ENCODE data around the gene CDKAL1.

The CDKAL1 gene

GRCh38 chr6:21281366-21281765 lies 747.1 kb downstream of the CDKAL1 start:
- Histone ChIP-seq H3K9me3 (ENCODE audit: control insufficient read depth, insufficient read depth, low read length) (no peaks in the 10 kb centered on the region), H3K27ac (ENCODE audit: low read length) (no peak overlapping the region), H3K36me3 (ENCODE audit: control insufficient read depth, insufficient read depth, low read length) (no peaks in the 10 kb centered on the region), H3K4me1 (ENCODE audit: control insufficient read depth, insufficient read depth, low read length) (no peaks in the 10 kb centered on the region), H3K27me3 (ENCODE audit: control insufficient read depth, insufficient read depth, low read length) (no peaks in the 10 kb centered on the region), H3K4me3 (ENCODE audit: low read length) (no peak overlapping the region)
- DNase-seq (ENCODE audit: low read depth, low spot score): no peak
- no CpG with 5 or more reads among the region's 2 CpGs for WGBS (ENCODE audit: insufficient coverage, insufficient read length)

Data from iPS DF 6.9 (cell line).